SIG-M5 treated with dmso at 0.1 percent for 504 hours (cell line): ENCODE data around the gene ELOVL2.

Experiments
- DNase-seq: peaks from one replicate; lab custom pipeline; 2025; ENCODE audit not compliant: unreplicated experiment; lab: John Stamatoyannopoulos, UW

Gene ELOVL2

GRCh38 chr6:11058406-11058805 lies 14.3 kb upstream of the ELOVL2 start:
- DNase-seq, result no peak

GRCh38 chr6:11056871-11057270 lies 12.8 kb upstream of the ELOVL2 start:
- DNase-seq, result no peak

GRCh38 chr6:11055127-11055627 lies 11.1 kb upstream of the ELOVL2 start:
- no peak for DNase-seq

GRCh38 chr6:11054722-11055121 lies 10.6 kb upstream of the ELOVL2 start:
- no peak for DNase-seq

- DNase-seq, result no peak
Measured at GRCh38 chr6:11053307-11053706, 9.2 kb upstream of the ELOVL2 start.

GRCh38 chr6:11050731-11051130 lies 6.6 kb upstream of the ELOVL2 start:
- no peak for DNase-seq

GRCh38 chr6:11044712-11045167 lies 635 bp upstream of the ELOVL2 start:
- no peak for DNase-seq

GRCh38 chr6:11043378-11043960 lies 636 bp downstream of the ELOVL2 start:
- no peak for DNase-seq

- peak; percentile 15 for DNase-seq
Measured at GRCh38 chr6:11042750-11043377, 1.2 kb downstream of the ELOVL2 start.

- DNase-seq, result no peak
Measured at GRCh38 chr6:11042025-11042749, 1.9 kb downstream of the ELOVL2 start.

- DNase-seq, result no peak
Measured at GRCh38 chr6:11040134-11040533, 4.0 kb downstream of the ELOVL2 start.

- DNase-seq, result no peak
Measured at GRCh38 chr6:11039040-11039439, 5.1 kb downstream of the ELOVL2 start.

- no peak for DNase-seq
Measured at GRCh38 chr6:11036977-11037430, 7.1 kb downstream of the ELOVL2 start.

GRCh38 chr6:11036351-11036740 lies 7.8 kb downstream of the ELOVL2 start:
- no peak for DNase-seq

- DNase-seq, result no peak
Measured at GRCh38 chr6:11035616-11036350, 8.3 kb downstream of the ELOVL2 start.

GRCh38 chr6:11033825-11034224 lies 10.3 kb downstream of the ELOVL2 start:
- DNase-seq, result no peak

- no peak for DNase-seq
Measured at GRCh38 chr6:11030904-11031303, 13.2 kb downstream of the ELOVL2 start.

- no peak for DNase-seq
Measured at GRCh38 chr6:11028959-11029358, 15.1 kb downstream of the ELOVL2 start.

GRCh38 chr6:11027565-11028110 lies 16.5 kb downstream of the ELOVL2 start:
- no peak for DNase-seq

- no peak for DNase-seq
Measured at GRCh38 chr6:11025921-11026635, 18.0 kb downstream of the ELOVL2 start.
